Testis (tissue), 3 donors: ENCODE measurements around the gene SDCCAG8. TPM values are rescaled to one million over a fixed set of nuclear protein-coding genes. Genes with fewer than 3 reads are reported as not detected.

ENCODE experiments used
- DNase-seq: peaks from one replicate; pipeline ENCODE4 v3.0.0-alpha.2; 2019
- H3K27ac ChIP-seq, 2 donors: fragments of 200-600 bp; sonication (generic); one replicate each; pipeline ENCODE4 v1.5.1; 2019
- H3K27me3 ChIP-seq: fragments of 200-600 bp; sonication (generic); one replicate; pipeline ENCODE4 v1.5.1; 2019
- H3K36me3 ChIP-seq: fragments of 200-600 bp; sonication (generic); one replicate; pipeline ENCODE4 v1.5.1; 2017; ENCODE audit warnings: low read depth; ENCODE audit errors: missing control alignments
- H3K4me1 ChIP-seq: fragments of 200-600 bp; sonication (generic); one replicate; pipeline ENCODE4 v1.5.1; 2019
- H3K4me3 ChIP-seq, 2 donors: fragments of 200-600 bp; sonication (generic); one replicate each; pipeline ENCODE4 v1.5.1; 2017 to 2019
- H3K9me3 ChIP-seq: fragments of 200-600 bp; sonication (generic); one replicate; pipeline ENCODE4 v1.5.1; 2017
- CTCF ChIP-seq, 3 experiments: fragments of 450-650 bp in 2 of 3; fragments of 200-600 bp in 1 of 3; sonication (generic) in 1 of 3; IDR thresholded peaks; one replicate each; pipeline ENCODE4 v1.5.1; 2016 to 2019; ENCODE audit warnings: antibody characterized with exemption in 3 of 3, mild to moderate bottlenecking in 2 of 3, moderate library complexity in 1 of 3
- POLR2A ChIP-seq: fragments of 450-650 bp; IDR thresholded peaks from one replicate; pipeline ENCODE4 v1.6.1; 2017; ENCODE audit warnings: antibody characterized with exemption, mild to moderate bottlenecking, moderate library complexity
- WGBS, 2 donors: methylation state at CpG; one replicate each; pipeline ENCODE4 v1.1.5; 2018; 5-methylcytosine and 5-hydroxymethylcytosine counted together
- intact Hi-C: fragments of 100-400 bp; cut with DNase I; formaldehyde crosslinking; loops from one replicate; pipeline ENCODE4 v1.15.1; 2023; ENCODE audit warnings: low total_unique reads
- polyA plus RNA-seq: library from polyadenylated mRNA; stranded (reverse); fragments of 350-450 nt; fragmentation: Illumina TruSeq; extraction: RNeasy Lipid Tissue Mini Kit (QIAGEN cat#74804); gene quantifications from one replicate; pipeline ENCODE4 v1.2.3, GENCODE V29; 2014; ENCODE audit warnings: low read depth, low replicate concordance; ENCODE audit not compliant: insufficient read depth
- total RNA-seq, 2 donors: library from RNA; depleted of rRNA; stranded (reverse); fragments of >200 nt; gene quantifications; one replicate each; pipeline ENCODE4 v1.2.3, GENCODE V29; 2016

SDCCAG8 gene
- total and polyA plus RNA-seq, 3 donors from 2014 or later, result 21.9 to 45.4 (median 40.6) TPM

GRCh38 chr1:243287123-243287460 is 31.3 kb downstream of the SDCCAG8 start:
- WGBS, 2 donors, result 44 to 48% methylated on average over 2 of the region's 2 CpGs
- Histone ChIP-seq H3K27me3 (no peaks in the 10 kb centered on the region), H3K4me3 (no peak overlapping the region), H3K27ac (no peak overlapping the region), H3K36me3 (no peaks in the 10 kb centered on the region), H3K4me1 (peaks cover 4% of the 10 kb centered on the region), H3K9me3 (no peaks in the 10 kb centered on the region)
- TF ChIP-seq POLR2A, result no peak
- TF ChIP-seq CTCF (IDR thresholded peaks at IDR 0.05), result no peak
- no peak for DNase-seq
- intact Hi-C loops, result no loop called here

GRCh38 chr1:243287652-243288051 is 31.8 kb downstream of the SDCCAG8 start:
- intact Hi-C loops, result no loop called here
- Histone ChIP-seq H3K9me3 (no peaks in the 10 kb centered on the region), H3K27ac (no peak overlapping the region), H3K4me3 (no peak overlapping the region), H3K27me3 (no peaks in the 10 kb centered on the region), H3K36me3 (no peaks in the 10 kb centered on the region), H3K4me1 (peaks cover 4% of the 10 kb centered on the region)
- no peak for TF ChIP-seq CTCF (IDR thresholded peaks at IDR 0.05)
- TF ChIP-seq POLR2A, result no peak
- no peak for DNase-seq
- 46 to 50% methylated on average over 1 of the region's 1 CpG for WGBS, 2 donors

DNA sequence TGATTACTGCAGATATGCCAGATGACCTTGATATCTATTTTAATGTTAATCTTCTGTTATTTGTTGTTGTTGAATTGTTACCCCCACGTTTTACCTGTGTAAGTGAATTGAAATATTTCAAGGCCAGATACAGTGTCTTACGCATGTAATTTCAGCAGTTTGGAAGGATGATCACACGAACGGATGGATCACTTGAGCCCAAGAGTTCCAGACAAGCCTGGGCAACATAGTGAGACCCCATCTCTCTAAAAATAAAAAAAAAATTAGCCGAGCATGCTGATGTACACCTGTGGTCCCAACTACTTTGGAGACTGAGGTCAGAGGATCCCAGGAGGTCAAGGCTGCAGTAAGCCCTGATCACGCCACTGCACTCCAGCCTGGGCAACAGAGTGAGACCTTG is 32.2 kb downstream of the SDCCAG8 start:
- H3K36me3 ChIP-seq, result no peaks in the 10 kb centered on the region
- H3K4me3 ChIP-seq, result no peak overlapping the region
- no peaks in the 10 kb centered on the region for H3K9me3 ChIP-seq
- H3K27me3 ChIP-seq, result no peaks in the 10 kb centered on the region
- intact Hi-C loops, result no loop called here
- no peak for DNase-seq
- TF ChIP-seq CTCF (IDR thresholded peaks at IDR 0.05) (no peak), POLR2A (no peak)
- WGBS, 2 donors, result 82 to 87% methylated on average over 6 of the region's 6 CpGs
- H3K4me1 ChIP-seq, result peaks cover 4% of the 10 kb centered on the region
- H3K27ac ChIP-seq, result no peak overlapping the region

DNA sequence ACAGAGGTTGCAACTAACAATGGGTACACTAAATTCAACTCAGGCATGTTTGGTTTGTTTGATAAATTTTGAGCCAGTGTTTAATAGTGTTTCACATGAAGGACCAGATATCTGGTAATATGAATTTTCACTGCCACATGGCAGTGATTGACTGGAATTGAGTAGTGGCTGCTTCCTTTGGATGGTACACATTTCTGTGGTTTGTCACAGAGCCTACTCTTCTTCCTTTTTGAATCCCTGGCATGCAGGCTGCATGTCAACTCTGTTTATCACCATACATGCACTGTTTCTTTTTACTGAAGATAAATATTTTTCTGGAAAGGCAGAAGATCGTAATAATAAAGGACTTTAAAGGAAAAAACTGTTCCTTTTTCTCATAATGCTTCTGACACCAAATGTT is 35.5 kb downstream of the SDCCAG8 start:
- Histone ChIP-seq H3K27me3 (no peaks in the 10 kb centered on the region), H3K9me3 (no peaks in the 10 kb centered on the region), H3K4me3 (no peak overlapping the region), H3K27ac (no peak overlapping the region), H3K4me1 (peaks cover 4% of the 10 kb centered on the region), H3K36me3 (no peaks in the 10 kb centered on the region)
- 74 to 81% methylated on average over 1 of the region's 1 CpG for WGBS, 2 donors
- TF ChIP-seq POLR2A (no peak), CTCF (IDR thresholded peaks at IDR 0.05) (no peak)
- DNase-seq, result no peak
- intact Hi-C loops, result no loop called here

- no peaks in the 10 kb centered on the region for H3K9me3 ChIP-seq
- WGBS, 2 donors, result 92 to 96% methylated on average over 5 of the region's 5 CpGs
- intact Hi-C loops, result no loop called here
- peaks cover 4% of the 10 kb centered on the region for H3K4me1 ChIP-seq
- H3K27ac ChIP-seq, result no peak overlapping the region
- H3K4me3 ChIP-seq, result no peak overlapping the region
- no peaks in the 10 kb centered on the region for H3K36me3 ChIP-seq
- TF ChIP-seq POLR2A, result no peak
- H3K27me3 ChIP-seq, result no peaks in the 10 kb centered on the region
- DNase-seq, result no peak
Observed at GRCh38 chr1:243292117-243292516, 36.3 kb downstream of the SDCCAG8 start.
